AG08396 (cell line): Measurements from ENCODE around the gene BRD9.

ENCODE experiments used
- DNase-seq: peaks from one replicate; pipeline ENCODE4 v3.0.0; 2012; ENCODE audit warnings: low spot score, mixed read lengths

Gene BRD9

DNA sequence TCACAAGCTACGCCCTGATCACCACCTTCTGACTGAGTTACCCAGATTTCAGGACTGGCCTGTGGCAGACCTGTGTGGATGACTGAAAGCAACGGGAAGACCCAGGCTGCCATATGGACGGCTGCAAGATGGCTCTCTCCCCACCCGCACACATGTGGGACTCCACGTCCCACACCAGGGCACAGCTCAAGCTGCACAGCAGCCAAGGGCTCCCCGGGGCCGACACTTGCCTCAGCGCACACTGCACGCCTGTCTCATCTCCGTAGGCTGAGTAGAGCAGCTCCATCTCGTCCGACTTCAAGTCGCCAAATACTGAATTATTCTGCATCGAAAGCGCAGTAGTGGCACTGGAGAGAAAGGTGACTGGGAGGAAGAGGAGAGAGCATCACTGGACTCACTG lies 14.5 kb downstream of the BRD9 start:
- no peak for DNase-seq

- DNase-seq = no peak
Observed at GRCh38 chr5:876398-877365, 15.9 kb downstream of the BRD9 start.

DNA sequence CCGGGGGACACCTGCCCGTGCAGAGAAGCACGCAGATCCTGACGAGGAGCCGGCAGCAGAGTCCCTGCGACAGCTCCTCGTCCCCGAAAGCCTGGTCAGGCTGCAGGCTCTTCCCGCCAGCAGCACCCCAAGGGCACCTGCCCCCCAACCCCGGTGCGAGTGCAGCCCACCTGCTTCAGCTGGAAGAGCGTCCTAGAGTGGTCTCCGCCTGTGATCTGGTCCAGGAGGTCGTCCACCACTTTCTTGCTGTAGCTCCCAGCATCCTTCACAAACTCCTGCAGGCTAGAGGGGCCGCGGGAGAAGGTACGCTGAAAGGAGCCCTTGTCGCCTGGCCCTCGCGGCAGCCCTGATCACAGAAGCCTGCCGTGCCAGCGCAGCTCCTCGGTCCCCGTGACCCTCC lies 16.7 kb downstream of the BRD9 start:
- no peak for DNase-seq

DNA sequence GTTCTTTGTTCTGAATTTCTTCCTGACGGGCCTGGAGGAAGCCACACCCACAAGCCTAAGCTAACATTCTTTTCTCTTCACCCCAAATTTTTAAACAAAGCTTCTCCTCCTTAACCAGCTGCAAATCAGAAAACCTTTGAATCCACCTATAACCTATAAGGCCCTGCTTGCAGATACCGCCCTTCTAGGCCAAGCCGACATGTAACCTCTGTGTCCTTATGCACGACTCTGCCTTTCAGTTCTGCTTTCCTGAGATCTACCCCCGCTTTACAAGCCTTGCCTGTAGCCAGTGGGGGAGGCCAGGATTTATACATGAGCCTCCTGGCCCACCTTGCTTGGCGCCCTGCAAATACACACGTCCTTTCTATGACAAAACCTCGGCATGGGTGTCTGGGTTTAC lies 19.3 kb downstream of the BRD9 start:
- no peak for DNase-seq

GRCh38 chr5:872301-872700 lies 20.3 kb downstream of the BRD9 start:
- DNase-seq = no peak

- no peak for DNase-seq
Observed at GRCh38 chr5:871596-872298, 20.9 kb downstream of the BRD9 start.

- DNase-seq = no peak
Observed at GRCh38 chr5:870956-871355, 21.6 kb downstream of the BRD9 start.

DNA sequence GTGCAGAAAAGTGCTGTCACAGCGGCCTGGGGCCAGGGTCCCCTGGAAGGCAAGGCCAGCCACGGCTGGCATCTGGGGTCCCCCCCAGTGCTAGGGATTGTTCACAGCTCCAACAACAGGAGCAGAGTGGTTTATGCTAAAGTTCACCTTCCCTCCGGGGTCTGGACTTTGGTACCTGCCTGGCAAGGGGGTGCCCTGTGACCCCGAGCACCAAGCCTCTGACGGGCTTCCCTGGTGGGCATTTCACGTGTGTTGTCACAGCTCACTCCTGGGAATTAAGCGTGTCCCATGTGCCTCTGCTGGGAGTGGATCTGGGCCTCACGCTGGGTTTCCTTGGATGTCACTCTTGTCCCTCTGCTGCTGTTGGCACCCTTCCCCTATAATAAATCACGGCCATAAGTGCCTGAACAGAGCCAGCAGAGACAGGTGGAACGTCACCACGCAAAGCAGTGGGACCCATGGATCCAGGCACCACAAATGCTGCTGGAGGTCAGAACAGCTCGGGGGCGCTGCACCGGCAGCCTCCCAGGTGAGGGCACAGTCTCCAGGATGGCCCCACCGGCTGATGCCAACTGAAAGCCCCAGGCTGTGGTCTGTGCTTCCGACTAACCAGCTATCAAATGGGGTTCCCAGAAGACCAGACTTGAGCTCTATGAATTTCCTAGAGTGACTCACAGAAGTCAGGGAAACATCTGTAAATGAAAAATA lies 24.0 kb downstream of the BRD9 start:
- DNase-seq = no peak

GRCh38 chr5:867300-867870 lies 25.2 kb downstream of the BRD9 start:
- DNase-seq = no peak

- no peak for DNase-seq
Observed at GRCh38 chr5:865771-866170, 26.8 kb downstream of the BRD9 start.

DNA sequence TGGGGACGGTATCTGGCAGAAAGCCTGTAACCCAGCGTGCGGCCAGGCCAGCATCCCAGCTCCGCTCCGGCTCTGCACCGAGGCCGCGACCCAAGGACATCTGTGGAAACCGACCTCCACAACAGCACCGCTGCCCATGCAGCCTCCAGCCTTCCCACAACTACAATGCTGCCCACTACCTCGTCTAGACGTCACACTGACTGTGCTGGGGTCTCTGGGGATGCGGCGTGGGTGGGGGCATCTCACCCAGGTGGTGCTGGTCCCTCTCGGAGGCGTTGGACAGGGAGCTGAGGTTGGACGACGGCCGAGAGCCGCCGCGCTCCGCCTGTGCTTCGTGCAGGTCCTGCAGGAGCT lies 27.5 kb downstream of the BRD9 start:
- DNase-seq = no peak

DNA sequence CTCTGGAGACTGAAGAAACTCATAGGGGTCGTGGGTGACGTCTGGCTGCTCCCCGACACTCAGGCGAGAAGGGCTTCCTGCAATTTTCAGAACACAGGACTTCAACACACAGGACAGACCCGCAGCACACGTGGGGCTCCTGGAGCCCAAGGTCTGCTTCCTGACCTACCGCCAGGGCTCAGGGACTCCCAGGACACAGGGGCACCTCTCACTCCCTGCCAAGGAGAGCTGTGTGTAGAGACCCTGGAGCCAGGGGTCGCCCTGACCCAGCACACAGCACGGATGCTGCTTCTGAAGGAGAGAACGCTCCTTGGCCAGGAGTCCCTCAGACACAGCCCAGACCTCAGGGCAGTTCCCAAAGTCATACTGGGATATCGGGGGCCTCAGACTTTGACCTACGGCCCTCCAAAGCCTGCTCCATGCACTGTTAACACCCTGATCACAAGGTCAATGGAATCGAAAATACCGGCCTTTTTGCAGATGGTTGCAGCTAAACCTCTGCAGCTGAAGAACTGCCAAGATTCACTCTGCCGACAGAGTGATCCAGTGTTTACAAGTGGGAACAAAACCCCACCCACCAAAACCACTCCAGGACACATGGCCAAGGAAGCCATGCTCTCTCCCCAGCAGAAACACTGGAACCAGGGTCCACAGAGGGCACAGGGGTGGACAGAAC lies 28.0 kb downstream of the BRD9 start:
- peak; percentile 55 for DNase-seq

GRCh38 chr5:863244-863805 lies 29.3 kb downstream of the BRD9 start:
- no peak for DNase-seq

DNA sequence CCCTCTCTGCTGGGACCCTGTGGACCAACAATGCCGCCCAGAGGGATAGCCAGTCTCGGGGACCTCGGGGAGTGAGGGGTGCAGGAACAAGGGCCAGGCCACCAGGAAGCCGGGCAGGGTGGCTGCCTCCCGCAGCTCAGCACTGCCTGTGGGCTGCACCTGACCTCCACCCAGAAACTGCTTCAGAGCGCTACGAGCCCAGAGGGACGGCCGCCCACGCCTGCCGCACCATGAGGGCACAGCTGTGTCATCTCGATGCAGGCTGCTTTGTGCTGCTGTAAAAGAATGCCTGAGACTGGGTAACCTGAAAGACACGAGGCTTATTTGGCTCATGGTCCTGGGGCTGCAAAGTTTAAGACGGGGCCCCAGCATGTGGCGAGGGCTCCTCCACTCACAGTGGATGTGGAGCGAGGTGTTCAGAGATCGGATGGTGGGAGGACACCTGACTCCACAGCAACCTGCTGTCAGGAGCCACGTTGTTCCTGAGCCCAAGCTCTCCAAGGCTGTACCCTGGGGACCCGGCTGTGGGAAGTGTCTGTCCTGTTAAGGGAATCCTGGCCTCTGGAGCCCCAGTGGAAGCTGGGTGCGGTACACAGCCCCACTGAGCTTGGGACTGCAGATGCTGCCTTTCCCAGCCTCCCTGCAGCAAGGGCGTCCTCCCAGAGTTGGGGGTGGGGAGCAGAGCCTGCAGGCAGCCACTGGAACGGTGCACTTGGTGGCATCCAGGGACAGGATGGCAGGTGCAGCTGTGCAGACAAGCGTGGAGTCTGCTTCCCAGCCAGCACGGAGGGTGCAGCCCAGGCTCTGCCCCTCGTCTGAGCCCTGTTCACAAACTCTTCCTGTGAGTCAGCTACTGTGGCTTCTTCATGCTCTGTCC lies 30.0 kb downstream of the BRD9 start:
- no peak for DNase-seq

DNA sequence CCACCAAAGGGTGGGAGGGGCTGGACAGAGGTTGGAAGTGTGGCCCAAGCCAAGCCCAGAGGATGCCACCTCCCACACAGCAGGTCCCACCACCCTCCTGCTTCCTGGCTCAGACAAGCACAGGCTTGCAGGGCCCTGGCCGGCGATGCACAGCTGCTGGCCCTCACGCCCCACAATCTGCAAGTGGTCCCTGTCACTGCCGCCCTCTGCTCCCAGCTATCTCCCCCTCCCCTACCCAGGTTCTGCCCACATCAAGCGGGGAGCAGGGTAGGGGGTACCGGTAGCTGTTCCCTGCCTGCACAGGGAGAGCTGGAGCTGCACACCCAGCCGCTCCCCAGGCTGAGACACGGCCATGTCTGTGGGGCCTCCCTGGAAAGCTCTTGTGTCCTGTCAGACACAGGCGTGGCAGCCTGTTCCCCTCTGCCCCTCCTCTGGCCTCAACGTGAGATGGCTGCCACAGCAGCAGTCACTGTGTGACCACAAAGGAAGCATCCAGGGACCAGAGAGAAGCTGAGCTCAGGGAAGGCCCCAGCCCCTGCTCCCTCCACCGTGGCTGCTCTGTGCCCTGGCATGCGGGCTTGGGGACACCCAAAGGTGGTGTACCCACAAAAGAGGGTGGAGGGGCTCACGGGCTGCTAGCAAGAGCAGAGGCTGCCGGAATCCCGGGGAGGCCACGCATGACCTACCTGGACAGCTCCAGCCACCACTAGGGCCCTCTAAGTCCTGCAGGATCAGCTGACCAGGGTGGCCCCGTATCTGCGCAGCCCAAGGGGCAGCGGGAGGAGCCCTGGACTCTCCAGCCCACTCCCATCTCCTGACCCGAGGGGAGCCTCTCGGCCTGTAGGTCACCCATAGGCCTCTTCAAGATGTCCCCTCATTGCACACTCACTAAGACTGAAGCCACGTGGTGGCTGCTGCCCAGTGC lies 30.9 kb downstream of the BRD9 start:
- no peak for DNase-seq

DNA sequence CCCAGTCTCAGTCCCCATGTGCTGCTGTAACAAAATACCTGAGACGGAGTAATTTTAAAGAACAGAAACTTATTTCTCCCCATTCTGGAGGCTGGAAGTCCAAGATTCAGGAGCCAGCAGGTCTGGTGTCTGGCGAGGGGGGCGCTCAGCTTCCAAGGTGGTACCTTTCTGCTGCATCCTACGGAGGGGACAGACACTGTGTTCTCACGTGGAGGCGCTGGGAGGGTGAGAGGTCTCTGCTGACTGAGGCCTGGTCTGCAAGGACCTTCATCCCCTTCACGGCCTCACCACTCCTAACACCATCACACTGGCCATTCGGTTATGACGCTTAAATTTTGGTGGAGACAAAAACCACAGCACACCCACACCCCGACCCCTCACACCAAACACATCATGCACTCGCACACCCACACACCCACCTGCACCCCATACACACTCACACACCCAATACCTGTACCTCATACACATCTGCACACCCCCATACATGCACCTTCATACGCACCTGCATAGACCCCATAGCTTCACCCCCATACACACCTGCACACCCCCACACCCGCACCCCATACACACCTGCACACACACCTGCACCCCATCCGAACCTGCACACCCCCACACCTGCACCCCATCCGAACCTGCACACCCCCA lies 32.0 kb downstream of the BRD9 start:
- DNase-seq = no peak

DNA sequence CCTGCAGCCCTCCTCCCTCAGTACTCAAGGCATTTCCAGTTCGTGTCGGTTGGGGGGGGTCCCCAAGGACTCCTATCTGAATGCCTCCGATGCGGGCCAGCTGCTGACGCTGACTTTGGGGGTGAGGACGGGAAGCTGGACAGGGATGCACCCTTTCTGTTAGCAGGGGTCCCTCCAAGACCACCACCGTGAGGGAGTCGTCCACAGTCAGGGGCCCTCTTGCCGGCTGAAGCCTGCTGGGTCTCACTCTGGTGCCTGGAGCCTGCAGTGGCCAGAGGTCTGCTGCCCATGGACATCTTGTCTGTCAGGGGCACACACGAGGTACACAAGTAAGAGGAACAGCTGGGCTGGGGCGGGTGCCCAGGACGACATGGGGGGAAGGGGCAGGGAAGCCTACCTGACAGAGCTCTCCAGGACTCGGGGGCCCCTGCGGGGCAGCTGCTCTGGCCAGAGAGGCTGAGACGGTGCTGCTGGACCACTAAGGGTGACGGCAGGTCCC lies 32.8 kb downstream of the BRD9 start:
- DNase-seq = no peak

- no peak for DNase-seq
Observed at GRCh38 chr5:859391-859790, 33.2 kb downstream of the BRD9 start.

GRCh38 chr5:858726-859125 lies 33.9 kb downstream of the BRD9 start:
- DNase-seq = no peak
